Measurements from ENCODE around the gene FLYWCH1. TPM values are rescaled to one million over a fixed set of nuclear protein-coding genes. Genes with fewer than 3 reads are reported as not detected.
A peak's percentile ranks its signal among the peaks of the same experiment; 100 is the strongest.

FLYWCH1 gene
- total and polyA plus RNA-seq, 9 of the 15 experiments (the other 6 are each of a cell fraction or from before 2014, with no cell fraction given) = 0.18 to 33.6 (median 11.3) TPM

DNA sequence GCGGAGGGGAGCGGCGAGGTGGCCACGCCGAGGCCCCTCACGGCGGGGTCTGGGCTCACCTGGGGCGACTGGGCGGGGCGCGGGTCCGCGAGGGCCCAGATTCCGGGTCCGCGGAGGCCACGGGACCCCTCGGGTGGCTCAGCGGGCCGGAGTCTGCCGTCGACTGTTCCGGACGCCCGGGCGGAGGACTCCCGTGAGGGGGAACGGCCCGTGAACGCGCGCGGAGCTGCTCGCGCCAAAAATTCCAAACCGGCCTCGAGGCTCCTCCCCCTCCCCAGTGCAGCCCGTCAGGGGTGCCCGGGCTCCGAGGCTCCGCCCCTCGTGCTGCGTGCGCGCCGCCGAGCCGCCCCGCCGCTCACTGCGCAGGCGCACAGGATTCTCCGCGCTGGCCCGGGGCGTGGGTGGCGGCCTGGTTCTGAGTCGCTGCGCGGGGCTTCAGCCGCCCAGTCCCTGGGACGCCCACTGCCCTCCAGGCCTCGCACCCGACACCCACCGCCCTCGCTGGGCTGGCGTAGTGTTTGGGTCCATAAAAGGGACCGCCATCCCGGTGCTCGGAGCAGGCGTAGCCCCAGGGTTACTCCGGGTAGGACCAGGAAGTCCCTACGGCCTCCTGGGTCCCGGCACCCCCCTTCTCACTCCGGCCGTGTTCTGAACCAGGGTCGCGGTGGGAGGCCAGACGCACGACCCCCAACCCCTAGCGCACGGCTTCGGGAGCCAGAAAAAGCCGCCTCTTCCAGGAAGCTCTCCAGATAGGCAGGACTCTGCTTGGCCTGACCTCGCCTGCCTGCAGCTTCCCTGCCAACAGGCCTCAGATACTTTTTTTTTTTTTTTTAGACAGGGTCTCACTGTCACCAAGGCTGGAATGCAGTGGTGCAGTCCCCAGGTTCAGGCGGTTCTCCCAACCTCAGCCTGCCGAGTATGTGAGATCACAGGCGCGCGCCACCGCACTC is 68.8 kb downstream of the FLYWCH1 start, which contains the start of gene PKMYT1 (continued):
- TF ChIP-seq THRAP3 (IDR thresholded peaks at IDR 0.05; ENCODE audit: borderline replicate concordance) (no peak), ZNF764 (CRISPR knock-in tag; IDR thresholded peaks at IDR 0.05; ENCODE audit: low read depth) (no peak), SNIP1 (IDR thresholded peaks at IDR 0.05; ENCODE audit: low read depth) (no peak), PPARD (CRISPR knock-in tag; IDR thresholded peaks at IDR 0.05) (no peak), ZFP36 (IDR thresholded peaks at IDR 0.05; ENCODE audit: low read depth, low read length, partially characterized antibody) (peak; percentile 93), YBX1 (IDR thresholded peaks at IDR 0.05) (no peak), LARP7 (IDR thresholded peaks at IDR 0.05) (no peak), SP1 (CRISPR knock-in tag; IDR thresholded peaks at IDR 0.05) (peak; percentile 43), GABPA (tag; conservative IDR thresholded peaks at IDR 0.05; ENCODE audit: low read depth) (no peak), SOX6 (IDR thresholded peaks at IDR 0.05) (0 out of 2 replicates have a peak, but pooled peaks have one; percentile 13), POU5F1 (IDR thresholded peaks at IDR 0.05; ENCODE audit: borderline replicate concordance, low read depth, low read length, partially characterized antibody) (no peak)
- TF ChIP-seq, protein P1, sequence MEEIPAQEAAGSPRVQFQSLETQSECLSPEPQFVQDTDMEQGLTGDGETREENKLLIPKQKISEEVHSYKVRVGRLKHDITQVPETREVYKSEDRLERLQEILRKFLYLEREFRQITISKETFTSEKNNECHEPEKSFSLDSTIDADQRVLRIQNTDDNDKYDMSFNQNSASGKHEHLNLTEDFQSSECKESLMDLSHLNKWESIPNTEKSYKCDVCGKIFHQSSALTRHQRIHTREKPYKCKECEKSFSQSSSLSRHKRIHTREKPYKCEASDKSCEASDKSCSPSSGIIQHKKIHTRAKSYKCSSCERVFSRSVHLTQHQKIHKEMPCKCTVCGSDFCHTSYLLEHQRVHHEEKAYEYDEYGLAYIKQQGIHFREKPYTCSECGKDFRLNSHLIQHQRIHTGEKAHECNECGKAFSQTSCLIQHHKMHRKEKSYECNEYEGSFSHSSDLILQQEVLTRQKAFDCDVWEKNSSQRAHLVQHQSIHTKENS (CRISPR knock-in tag; IDR thresholded peaks at IDR 0.05) = no peak
- TF ChIP-seq, protein P2, sequence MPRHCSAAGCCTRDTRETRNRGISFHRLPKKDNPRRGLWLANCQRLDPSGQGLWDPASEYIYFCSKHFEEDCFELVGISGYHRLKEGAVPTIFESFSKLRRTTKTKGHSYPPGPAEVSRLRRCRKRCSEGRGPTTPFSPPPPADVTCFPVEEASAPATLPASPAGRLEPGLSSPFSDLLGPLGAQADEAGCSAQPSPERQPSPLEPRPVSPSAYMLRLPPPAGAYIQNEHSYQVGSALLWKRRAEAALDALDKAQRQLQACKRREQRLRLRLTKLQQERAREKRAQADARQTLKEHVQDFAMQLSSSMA (CRISPR knock-in tag; IDR thresholded peaks at IDR 0.05) = no peak
- TF ChIP-seq, protein P3, sequence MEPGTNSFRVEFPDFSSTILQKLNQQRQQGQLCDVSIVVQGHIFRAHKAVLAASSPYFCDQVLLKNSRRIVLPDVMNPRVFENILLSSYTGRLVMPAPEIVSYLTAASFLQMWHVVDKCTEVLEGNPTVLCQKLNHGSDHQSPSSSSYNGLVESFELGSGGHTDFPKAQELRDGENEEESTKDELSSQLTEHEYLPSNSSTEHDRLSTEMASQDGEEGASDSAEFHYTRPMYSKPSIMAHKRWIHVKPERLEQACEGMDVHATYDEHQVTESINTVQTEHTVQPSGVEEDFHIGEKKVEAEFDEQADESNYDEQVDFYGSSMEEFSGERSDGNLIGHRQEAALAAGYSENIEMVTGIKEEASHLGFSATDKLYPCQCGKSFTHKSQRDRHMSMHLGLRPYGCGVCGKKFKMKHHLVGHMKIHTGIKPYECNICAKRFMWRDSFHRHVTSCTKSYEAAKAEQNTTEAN (CRISPR knock-in tag; IDR thresholded peaks at IDR 0.05) = no peak
- TF ChIP-seq, protein P4, sequence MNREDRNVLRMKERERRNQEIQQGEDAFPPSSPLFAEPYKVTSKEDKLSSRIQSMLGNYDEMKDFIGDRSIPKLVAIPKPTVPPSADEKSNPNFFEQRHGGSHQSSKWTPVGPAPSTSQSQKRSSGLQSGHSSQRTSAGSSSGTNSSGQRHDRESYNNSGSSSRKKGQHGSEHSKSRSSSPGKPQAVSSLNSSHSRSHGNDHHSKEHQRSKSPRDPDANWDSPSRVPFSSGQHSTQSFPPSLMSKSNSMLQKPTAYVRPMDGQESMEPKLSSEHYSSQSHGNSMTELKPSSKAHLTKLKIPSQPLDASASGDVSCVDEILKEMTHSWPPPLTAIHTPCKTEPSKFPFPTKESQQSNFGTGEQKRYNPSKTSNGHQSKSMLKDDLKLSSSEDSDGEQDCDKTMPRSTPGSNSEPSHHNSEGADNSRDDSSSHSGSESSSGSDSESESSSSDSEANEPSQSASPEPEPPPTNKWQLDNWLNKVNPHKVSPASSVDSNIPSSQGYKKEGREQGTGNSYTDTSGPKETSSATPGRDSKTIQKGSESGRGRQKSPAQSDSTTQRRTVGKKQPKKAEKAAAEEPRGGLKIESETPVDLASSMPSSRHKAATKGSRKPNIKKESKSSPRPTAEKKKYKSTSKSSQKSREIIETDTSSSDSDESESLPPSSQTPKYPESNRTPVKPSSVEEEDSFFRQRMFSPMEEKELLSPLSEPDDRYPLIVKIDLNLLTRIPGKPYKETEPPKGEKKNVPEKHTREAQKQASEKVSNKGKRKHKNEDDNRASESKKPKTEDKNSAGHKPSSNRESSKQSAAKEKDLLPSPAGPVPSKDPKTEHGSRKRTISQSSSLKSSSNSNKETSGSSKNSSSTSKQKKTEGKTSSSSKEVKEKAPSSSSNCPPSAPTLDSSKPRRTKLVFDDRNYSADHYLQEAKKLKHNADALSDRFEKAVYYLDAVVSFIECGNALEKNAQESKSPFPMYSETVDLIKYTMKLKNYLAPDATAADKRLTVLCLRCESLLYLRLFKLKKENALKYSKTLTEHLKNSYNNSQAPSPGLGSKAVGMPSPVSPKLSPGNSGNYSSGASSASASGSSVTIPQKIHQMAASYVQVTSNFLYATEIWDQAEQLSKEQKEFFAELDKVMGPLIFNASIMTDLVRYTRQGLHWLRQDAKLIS (CRISPR knock-in tag; IDR thresholded peaks at IDR 0.05) = no peak; the same call in 1 of the 2 replicates
- TF ChIP-seq, protein P5, sequence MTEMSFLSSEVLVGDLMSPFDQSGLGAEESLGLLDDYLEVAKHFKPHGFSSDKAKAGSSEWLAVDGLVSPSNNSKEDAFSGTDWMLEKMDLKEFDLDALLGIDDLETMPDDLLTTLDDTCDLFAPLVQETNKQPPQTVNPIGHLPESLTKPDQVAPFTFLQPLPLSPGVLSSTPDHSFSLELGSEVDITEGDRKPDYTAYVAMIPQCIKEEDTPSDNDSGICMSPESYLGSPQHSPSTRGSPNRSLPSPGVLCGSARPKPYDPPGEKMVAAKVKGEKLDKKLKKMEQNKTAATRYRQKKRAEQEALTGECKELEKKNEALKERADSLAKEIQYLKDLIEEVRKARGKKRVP (CRISPR knock-in tag; IDR thresholded peaks at IDR 0.05) = no peak
- TF ChIP-seq, protein P6, sequence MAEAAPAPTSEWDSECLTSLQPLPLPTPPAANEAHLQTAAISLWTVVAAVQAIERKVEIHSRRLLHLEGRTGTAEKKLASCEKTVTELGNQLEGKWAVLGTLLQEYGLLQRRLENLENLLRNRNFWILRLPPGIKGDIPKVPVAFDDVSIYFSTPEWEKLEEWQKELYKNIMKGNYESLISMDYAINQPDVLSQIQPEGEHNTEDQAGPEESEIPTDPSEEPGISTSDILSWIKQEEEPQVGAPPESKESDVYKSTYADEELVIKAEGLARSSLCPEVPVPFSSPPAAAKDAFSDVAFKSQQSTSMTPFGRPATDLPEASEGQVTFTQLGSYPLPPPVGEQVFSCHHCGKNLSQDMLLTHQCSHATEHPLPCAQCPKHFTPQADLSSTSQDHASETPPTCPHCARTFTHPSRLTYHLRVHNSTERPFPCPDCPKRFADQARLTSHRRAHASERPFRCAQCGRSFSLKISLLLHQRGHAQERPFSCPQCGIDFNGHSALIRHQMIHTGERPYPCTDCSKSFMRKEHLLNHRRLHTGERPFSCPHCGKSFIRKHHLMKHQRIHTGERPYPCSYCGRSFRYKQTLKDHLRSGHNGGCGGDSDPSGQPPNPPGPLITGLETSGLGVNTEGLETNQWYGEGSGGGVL (CRISPR knock-in tag; IDR thresholded peaks at IDR 0.05) = no peak

All from K562 (cell line).